Cardiac septum (tissue), 1 donor: ENCODE data around the gene NSD1. TPM values are rescaled to one million over a fixed set of nuclear protein-coding genes. Genes with fewer than 3 reads are reported as not detected.

ENCODE experiments used
- DNase-seq: peaks from one replicate; pipeline ENCODE4 v3.0.0-alpha.2; 2020; ENCODE audit warnings: low spot score
- intact Hi-C: fragments of 100-400 bp; cut with DNase I; formaldehyde crosslinking; loops from one replicate; pipeline ENCODE4 v1.14.0; 2022
- total RNA-seq: library from RNA; stranded (reverse); fragmentation: NEBNext Ultra II Directional; extraction: Animal tissue kit (Norgen Biotek cat#: 25700); gene quantifications from one replicate; pipeline ENCODE4 v1.2.1, GENCODE V29; 2021
- donor health status: DM: no; HTN: no; CAD: no.

NSD1 gene
- total RNA-seq, 1 donor from 2014 or later = 53.9 TPM

GRCh38 chr5:177122566-177122965 lies 11.0 kb upstream of the NSD1 start:
- intact Hi-C loops = no loop called here
- DNase-seq = no peak

- no peak for DNase-seq
- intact Hi-C loops = no loop called here
Observed at GRCh38 chr5:177123789-177124485, 9.6 kb upstream of the NSD1 start.

GRCh38 chr5:177124486-177124991 lies 9.0 kb upstream of the NSD1 start:
- DNase-seq = no peak
- intact Hi-C loops = no loop called here

GRCh38 chr5:177126771-177127170 lies 6.8 kb upstream of the NSD1 start:
- no peak for DNase-seq
- intact Hi-C loops = loop anchor here (5.0 kb wide), 1 partner anchor 71 kb away; no protein-coding TSS in a partner anchor

- DNase-seq = no peak
- intact Hi-C loops = loop anchor here (5.0 kb wide), 1 partner anchor 69 kb away; no protein-coding TSS in a partner anchor
Observed at GRCh38 chr5:177128551-177128981, 5.0 kb upstream of the NSD1 start.

- no peak for DNase-seq
- intact Hi-C loops = loop anchor here (5.0 kb wide), 2 partner anchors 122 to 172 kb away; partner anchors contain the start of genes PRELID1 and RAB24
Observed at GRCh38 chr5:177130211-177131018, 3.2 kb upstream of the NSD1 start.

- DNase-seq = no peak
- intact Hi-C loops = loop anchor here (5.0 kb wide), 2 partner anchors 121 to 171 kb away; partner anchors contain the start of genes PRELID1 and RAB24
Observed at GRCh38 chr5:177131019-177131320, 2.6 kb upstream of the NSD1 start.

GRCh38 chr5:177131352-177132135 lies 2.0 kb upstream of the NSD1 start:
- intact Hi-C loops = loop anchor here (5.0 kb wide), 2 partner anchors 121 to 171 kb away; partner anchors contain the start of genes PRELID1 and RAB24
- no peak for DNase-seq

GRCh38 chr5:177132136-177133095 lies 1.2 kb upstream of the NSD1 start:
- no peak for DNase-seq
- intact Hi-C loops = loop anchor here (5.0 kb wide), 2 partner anchors 120 to 170 kb away; partner anchors contain the start of genes PRELID1 and RAB24

GRCh38 chr5:177133853-177134696 lies 502 bp downstream of the NSD1 start:
- DNase-seq = no peak

GRCh38 chr5:177134697-177135225 lies 1.2 kb downstream of the NSD1 start:
- intact Hi-C loops = loop anchor here (5.0 kb wide), 2 partner anchors 118 to 168 kb away; partner anchors contain the start of genes PRELID1 and RAB24
- no peak for DNase-seq

More at GRCh38 chr5:177133853-177134696, 502 bp downstream of the NSD1 start:
- intact Hi-C loops = loop anchor here (5.0 kb wide), 2 partner anchors 118 to 168 kb away; partner anchors contain the start of genes PRELID1 and RAB24

- intact Hi-C loops = no loop called here
- DNase-seq = no peak
Observed at GRCh38 chr5:177140312-177140711, 6.7 kb downstream of the NSD1 start.

- intact Hi-C loops = no loop called here
- no peak for DNase-seq
Observed at GRCh38 chr5:177141496-177141895, 7.9 kb downstream of the NSD1 start.

GRCh38 chr5:177142098-177142611 lies 8.6 kb downstream of the NSD1 start:
- no peak for DNase-seq
- intact Hi-C loops = no loop called here

GRCh38 chr5:177142778-177143177 lies 9.2 kb downstream of the NSD1 start:
- DNase-seq = no peak
- intact Hi-C loops = no loop called here

GRCh38 chr5:177146891-177147638 lies 13.5 kb downstream of the NSD1 start:
- intact Hi-C loops = no loop called here
- no peak for DNase-seq
